Kidney tubule cell (primary cell): Measurements from ENCODE around the gene TMEM205.
A peak's percentile ranks its signal among the peaks of the same experiment; 100 is the strongest.
"Not testable (repeated sequence)": the region's sequence is repeated elsewhere in the genome, so short reads cannot be mapped to it uniquely, and the experiment has no call there.

Source experiments
- DNase-seq: peaks from one replicate; pipeline ENCODE4 v3.0.0-alpha.2; 2018; ENCODE audit warnings: low spot score

TMEM205 gene

DNA sequence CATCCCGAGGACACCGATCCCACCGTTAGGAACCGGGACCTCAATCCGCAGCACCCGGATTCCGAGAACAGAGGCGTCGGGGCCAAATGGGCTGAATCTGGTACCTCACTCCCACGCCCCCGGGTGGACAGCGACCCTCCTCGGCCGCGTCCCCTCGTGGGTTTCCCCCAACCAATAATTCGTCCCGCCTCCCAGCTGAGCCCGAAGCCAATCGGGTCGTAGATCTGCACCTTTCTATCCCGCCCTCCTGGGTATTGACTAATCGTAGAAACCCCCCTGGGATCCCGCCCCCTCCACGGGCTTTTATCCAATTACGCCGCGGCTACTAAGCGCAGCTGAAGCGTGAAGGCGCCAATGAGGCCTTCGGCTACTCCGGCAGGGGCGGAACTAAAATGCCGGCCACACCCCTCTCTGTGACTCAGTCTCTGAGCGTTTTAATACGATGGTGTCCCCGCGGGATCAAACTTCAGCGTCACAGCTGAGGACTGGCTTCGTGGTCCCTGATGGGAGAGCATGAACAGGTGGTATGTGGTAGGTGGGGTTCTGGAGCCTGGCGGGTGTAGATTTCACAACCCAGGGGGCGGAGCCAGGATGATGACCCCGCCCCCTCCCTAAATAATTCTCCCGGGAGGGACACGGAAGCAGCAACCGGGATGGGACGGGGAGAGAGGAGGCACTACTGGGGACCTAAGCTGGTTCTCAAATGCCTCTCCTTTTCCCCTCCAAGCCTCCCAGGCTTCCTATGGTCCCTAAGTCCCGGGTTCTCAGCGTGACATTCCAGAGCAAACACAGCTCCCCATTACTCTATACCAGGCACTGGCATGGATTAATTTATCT, at the start of gene TMEM205, which contains the start of gene CCDC159:
Gene TMEM205, minus strand, starts transcription at position 165 of the 837 bp plus-strand sequence. CDS start 649 bp downstream, outside the sequence.
Gene CCDC159, plus strand, starts transcription at position 416 of the 837 bp plus-strand sequence. Its CDS starts 88 bp downstream, at position 504.
- DNase-seq, result peak; percentile 100

- no peak for DNase-seq
These were observed 45.0 kb upstream of the TMEM205 start for GRCh38 chr19:11390933-11391680.

GRCh38 chr19:11390359-11390758, 44.3 kb upstream of the TMEM205 start:
- DNase-seq, result no peak

DNA sequence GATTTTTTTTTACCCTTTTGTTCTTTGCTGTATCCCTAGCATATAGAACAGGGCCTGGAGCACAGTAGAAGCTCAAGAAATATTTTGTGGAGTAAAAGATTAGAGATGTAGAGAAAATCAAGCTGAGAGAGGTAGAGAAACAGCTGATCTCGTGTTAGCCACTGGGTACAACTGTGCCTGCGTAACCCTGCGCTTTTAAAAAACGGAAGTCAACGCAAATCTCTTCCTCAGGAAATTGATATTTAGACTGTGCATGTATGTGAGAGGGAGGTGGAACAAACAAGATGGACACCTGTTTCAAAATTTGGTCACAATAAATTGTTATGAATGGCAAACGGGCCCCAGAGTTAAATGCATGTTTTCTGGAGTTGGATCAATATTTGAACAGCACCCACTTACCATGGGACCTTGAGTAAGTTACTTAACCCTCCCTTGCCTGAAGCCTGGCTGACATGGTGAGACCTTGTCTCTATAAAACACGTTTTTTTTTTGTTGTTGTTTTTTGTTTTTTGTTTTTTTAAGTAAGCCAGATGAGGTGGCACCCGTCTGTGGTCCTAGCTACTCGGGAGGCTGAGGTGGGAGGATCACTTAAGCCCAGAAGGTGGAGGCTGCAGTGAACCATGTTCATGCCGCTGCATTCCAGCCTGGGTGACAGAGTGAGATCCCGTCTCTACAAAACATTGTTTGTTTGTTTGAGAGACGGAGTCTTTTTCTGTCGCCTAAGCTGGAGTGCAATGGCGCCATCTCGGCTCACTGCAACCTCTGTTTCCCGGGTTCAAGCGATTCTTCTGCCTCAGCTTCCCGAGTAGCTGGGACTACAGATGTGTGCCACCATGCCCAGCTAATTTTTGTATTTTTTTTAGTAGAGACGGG, 41.3 kb upstream of the TMEM205 start:
- DNase-seq, result no peak

GRCh38 chr19:11384778-11385129, 38.7 kb upstream of the TMEM205 start:
- no peak for DNase-seq

- no peak for DNase-seq
These were observed 37.6 kb upstream of the TMEM205 start for GRCh38 chr19:11383706-11384048.

- DNase-seq, result peak; percentile 48
These were observed 37.0 kb upstream of the TMEM205 start for GRCh38 chr19:11382898-11383705.

- peak; percentile 98 for DNase-seq
These were observed 34.8 kb upstream of the TMEM205 start for GRCh38 chr19:11380653-11381537.

- no peak for DNase-seq
These were observed 33.8 kb upstream of the TMEM205 start for GRCh38 chr19:11379857-11380350.

GRCh38 chr19:11379269-11379845, 33.3 kb upstream of the TMEM205 start:
- DNase-seq, result not testable (repeated sequence)

DNA sequence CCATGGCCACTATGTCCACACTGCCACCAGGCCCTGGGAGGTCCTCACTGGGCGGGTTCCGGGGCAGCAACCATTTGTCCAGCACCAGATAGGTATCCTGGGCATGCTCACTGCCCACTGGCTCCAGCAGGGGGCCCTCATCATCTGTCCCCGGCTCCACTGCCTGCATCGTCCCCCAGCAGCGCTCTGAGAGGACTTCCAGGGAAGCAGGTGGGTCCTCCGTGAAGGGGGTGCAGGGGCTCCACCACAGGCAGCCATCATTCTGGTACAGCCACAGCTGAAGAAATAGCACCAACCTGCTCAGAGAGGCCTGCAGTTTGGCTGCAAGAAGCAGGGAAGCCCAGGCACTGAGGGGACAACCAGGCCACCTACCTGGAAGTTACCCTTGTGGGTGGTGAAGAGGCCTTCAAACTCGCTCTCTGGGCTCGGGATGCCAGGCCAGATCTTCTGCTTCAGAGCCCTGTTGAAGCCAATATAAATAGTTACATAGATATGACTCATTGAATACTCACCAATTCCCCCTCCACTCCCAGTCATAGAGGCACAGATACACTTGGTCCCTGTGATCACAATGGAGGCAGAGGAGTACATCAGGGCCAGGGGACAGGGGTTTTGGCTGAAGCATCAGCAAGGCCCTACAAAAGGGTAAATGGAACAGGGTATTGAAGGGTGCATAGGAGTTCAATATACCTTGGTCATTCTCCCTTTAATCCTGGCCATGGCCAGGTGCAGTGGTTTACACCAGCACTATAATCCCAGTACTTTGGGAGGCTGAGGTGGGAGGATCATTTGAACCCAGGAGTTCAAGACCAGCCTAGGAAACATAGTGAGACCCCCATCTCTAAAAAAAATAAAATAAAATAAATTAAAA, 32.5 kb upstream of the TMEM205 start:
- DNase-seq, result peak; percentile 87

DNA sequence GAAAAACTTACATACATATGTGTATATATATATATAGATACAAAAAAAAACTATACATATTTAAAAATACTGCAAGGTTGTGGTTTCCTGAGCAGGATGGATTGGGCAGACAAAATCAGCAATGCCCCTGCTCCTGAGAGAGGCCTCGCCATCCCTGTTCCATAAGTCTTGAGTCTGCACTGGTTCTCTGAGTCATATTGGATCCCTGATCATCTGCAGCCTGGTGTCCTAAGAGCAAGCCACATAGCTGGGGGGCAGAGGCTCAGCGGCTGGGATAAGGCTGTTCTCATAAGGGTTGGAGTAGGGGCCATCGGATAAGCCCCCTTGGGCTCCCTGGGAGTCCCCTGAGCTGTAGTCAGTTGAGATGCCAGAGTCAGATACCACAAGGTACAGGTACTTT, 31.7 kb upstream of the TMEM205 start:
- peak; percentile 26 for DNase-seq

- DNase-seq, result peak; percentile 85
These were observed 31.2 kb upstream of the TMEM205 start for GRCh38 chr19:11377237-11377636.

DNA sequence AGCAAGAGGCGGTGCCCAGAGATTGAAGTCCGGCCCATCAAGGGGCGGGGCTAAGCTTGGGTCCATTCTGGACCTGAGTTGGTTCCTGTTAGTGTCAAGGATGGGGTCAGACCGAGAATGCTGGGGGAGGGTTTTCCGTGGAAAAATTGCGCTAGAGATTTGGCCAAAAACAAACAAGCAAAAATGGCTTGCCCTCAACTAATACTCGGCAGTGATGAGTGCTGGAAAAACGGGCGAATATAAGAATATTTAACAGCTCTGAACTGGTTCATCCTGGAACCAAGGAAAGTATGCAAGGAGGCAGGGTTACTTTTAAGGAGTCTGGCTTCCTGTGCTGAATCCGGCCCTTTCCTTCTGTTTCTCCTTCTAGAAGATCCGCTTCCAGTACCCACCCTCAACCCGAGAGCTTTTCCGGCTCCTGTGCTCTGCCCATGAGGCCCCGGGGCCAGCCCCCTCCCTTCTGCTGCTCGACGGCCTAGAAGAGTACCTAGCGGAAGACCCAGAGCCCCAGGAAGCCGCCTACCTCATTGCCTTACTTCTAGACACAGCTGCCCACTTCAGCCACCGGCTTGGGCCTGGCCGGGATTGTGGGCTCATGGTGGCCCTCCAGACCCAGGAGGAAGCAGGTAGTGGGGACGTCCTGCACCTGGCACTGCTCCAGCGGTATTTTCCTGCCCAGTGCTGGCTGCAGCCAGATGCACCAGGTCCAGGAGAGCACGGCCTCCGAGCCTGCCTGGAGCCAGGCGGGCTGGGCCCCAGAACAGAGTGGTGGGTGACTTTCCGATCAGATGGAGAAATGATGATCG, 29.3 kb upstream of the TMEM205 start:
- DNase-seq, result peak; percentile 65

GRCh38 chr19:11374433-11375142, 28.5 kb upstream of the TMEM205 start, which contains the start of gene SWSAP1:
TSS of gene SWSAP1 (plus strand) at chr19:11374666. CDS start at chr19:11374681, 15 bp downstream.
- peak; percentile 100 for DNase-seq

DNA sequence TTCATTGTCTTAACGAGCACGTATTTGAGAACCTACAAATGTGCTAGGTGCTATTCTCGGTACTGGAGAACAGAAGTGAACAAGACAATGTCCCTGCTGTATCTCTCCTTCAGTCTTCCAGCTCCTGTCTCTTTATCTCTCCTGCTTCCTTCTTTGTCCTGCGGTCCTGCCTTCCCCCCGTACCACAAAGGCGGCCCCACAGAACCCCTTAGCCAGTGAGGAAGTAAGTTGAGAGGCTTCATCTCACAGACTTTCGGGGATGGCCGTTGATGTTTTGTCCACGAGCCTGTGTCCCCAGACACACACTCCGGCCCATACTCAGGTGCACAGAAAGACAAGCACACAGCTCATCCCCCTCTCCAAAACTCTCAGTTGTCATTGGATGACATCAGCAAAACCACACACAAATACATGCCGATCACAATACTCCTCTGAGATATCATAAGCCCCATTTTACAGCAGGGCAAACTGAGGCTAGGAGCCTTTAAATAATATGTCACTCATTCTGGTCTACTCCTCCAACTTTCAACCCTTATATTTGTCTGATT, 27.9 kb upstream of the TMEM205 start:
- no peak for DNase-seq
